HG03432 (cell line): ENCODE measurements around the gene RRAGB.
"Not testable (repeated sequence)": the region's sequence is repeated elsewhere in the genome, so short reads cannot be mapped to it uniquely, and the experiment has no call there.

Experiments
- ATAC-seq: cut with Tn5 transposase; IDR thresholded peaks from one replicate; pipeline ENCODE4 v1.9.1; 2021; ENCODE audit warnings: mild to moderate bottlenecking, moderate library complexity; ENCODE audit not compliant: unreplicated experiment

Gene RRAGB, protein sequence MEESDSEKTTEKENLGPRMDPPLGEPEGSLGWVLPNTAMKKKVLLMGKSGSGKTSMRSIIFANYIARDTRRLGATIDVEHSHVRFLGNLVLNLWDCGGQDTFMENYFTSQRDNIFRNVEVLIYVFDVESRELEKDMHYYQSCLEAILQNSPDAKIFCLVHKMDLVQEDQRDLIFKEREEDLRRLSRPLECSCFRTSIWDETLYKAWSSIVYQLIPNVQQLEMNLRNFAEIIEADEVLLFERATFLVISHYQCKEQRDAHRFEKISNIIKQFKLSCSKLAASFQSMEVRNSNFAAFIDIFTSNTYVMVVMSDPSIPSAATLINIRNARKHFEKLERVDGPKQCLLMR

DNA sequence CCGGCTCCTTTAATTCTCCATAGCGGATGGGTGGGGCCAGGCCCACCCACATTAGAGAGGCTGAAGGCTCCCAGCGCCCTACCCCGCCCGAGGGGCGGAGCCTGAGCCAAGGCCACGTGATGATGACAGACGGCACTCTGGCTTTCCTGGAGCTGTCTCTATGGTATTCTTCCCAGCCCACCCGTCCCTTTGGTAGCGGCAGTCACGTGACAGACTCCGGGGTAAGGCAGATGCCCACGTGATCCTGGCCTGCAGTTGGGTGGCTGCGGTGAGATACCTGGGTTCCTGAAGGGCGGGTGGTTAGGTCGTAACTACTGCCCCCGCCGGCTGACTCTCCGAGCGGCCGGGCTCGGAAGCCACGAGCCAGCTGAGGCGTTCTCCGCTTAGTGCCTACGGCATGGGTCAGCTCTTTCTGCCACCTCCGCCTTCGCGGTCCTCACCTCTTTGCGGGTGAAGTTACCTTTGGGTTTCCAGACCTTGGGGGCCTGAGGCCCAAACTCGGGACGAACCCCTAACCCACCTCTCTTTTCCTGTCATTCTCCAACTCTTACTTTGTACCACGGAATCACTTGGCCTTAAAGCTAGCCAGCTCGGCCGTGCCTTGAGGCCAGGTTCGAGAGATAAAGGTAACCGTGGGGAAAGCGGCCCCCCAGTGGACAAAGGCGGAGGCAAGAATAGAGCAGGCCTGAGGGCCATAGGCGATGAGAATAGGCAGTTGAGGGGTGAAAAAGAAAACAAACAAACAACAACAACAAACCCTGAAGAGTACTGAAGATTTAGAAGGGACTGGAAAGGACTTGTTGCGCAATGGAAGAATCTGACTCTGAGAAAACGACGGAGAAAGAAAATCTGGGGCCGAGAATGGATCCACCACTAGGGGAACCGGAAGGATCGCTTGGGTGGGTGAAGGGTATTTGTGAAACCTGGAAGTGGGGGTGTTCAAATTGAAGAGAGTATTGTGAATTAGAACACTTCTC is at the start of gene RRAGB:
Gene RRAGB, plus strand, starts transcription at position 229 of the 977 bp plus-strand sequence. Its CDS starts 579 bp downstream, at position 808.
- peak; percentile 98 for ATAC-seq

DNA sequence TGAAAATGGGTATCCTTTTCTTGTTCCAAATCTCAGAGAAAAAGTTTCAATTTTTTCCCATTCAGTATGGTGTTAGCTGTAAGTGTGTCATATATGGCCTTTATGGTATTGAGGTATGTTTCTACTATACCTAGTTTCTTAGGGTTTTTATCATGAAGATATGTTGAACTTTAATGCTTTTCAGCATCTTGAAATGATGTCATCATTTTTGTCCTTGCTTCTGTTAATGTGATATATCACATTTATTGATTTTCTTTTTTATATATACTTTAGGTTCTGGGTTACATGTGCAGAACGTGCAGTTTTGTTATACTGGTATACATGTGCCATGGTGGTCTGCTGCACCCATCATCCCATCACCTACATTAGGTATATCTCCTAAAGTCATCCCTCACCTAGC is 49.5 kb upstream of the RRAGB start:
- ATAC-seq: no peak

DNA sequence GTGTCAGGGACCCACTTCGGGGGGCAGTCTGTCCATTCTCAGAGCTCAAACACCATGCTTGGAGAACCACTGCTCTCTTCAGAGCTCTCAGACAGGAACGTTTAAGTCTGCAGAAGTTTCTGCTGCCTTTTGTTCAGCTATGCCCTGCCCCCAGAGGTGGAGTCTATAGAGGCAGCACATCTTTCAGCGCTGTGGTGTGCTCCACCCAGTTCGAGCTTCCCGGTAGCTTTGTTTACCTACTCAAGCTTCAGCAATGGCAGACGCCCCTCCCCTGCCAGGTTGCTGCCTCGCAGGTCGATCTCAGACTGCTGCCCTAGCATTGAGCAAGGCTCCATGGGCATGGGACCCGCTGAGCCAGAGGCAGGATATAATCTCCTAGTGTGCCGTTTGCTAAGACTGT is 29.0 kb upstream of the RRAGB start:
- ATAC-seq: not testable (repeated sequence)

DNA sequence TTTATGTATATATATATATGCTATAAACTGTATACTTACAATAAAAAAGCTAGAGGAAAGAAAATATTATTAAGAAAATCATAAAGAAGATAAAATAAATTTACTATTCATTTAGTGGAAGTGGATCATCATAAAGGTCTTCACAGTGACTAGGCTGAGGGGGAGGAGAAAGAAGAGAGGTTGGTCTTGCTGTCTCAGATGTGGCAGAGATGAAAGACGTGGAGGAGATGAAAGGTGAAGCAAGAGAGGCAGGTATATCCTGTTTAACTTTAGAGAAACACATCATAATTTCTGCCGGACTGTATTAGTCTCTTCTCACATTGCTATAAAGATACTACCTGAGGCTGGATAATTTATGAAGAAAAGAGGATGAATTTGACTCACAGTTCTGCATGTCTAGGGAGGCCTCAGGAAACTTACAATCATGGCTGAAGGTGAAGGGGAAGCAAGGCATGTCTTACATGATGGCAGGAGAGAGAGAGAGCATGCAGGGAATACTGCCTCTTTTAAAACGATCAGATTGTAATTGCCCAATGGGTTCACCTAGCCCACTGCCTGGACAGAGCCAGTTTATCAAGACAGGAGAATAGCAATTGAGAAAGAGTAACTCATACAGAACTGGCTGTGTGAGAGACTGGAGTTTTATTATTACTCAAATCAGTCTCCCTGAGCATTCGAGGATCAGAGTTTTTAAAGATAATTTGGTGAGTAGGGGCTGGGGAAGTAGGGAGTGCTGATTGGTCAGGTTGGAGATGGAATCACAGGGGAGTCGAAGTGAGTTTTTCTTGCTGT is 22.1 kb upstream of the RRAGB start:
- no peak for ATAC-seq

DNA sequence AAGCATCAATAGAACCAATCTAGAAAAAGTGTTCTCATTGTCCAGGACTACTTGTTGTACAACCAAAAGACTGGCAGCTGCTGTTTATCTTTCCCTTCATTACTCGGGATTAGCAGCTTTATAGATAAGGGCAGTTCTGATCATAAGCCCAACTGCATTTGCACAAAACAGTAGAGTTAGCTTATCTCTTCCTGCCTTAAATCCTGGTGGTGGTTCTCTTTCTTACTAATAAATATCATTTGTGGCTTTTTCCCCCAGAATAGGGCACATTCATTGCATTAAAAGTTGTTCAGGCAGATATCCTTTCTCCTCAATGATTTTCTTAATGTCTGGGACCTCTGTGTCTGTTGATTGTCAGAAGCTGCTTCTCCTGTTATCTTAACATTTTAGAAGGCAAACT is 20.2 kb upstream of the RRAGB start:
- ATAC-seq: no peak

DNA sequence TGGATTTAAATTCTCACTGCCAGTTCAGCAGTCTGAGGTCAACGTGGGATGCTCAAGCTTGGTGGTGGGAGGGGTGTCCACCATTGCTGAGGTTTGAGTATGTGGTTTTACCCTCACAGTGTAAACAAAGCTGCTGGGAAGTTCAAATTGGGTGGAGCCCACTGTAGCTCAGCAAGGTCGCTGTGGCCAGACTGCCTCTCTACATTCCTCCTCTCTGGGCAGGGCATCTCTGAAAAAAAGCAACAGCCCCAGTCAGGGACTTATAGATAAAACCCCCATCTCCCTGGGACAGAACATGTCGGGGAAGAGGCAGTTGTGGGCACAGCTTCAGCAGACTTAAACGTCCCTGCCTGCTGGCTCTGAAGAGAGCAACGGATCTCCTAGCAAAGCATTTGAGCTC is 14.9 kb upstream of the RRAGB start:
- ATAC-seq: no peak

DNA sequence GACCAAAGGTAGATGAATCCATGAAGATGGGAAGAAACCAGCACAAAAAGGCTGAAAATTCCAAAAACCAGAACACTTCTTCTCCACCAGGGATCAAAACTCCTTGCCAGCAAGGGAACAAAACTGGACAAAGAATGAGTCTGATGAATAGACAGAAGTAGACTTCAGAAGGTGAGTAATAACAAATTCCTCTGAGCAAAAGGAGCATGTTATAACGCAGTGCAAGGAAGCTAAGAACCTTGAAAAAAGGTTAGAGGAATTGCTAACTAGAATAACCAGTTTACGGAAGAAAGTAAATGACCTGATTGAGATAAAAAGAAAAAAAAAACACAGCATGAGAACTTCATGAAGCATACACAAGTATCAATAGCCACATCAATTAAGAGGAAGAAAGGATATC is 14.1 kb upstream of the RRAGB start:
- ATAC-seq: not testable (repeated sequence)

DNA sequence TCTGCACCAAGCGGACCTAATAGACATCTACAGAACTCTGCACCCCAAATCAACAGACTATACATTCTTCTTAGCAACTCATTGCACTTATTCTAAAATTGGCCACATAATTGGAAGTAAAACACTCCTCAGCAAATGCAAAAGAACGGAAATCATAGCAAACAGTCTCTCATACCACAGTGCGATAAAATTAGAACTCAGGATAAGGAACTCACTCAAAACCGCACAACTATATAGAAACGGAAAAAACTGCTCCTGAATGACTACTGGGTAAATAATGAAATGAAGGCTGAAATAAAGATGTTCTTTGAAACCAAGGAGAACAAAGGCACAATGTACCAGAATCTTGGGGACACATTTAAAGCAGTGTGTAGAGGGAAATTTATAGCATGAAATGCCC is 12.5 kb upstream of the RRAGB start:
- ATAC-seq: not testable (repeated sequence)

DNA sequence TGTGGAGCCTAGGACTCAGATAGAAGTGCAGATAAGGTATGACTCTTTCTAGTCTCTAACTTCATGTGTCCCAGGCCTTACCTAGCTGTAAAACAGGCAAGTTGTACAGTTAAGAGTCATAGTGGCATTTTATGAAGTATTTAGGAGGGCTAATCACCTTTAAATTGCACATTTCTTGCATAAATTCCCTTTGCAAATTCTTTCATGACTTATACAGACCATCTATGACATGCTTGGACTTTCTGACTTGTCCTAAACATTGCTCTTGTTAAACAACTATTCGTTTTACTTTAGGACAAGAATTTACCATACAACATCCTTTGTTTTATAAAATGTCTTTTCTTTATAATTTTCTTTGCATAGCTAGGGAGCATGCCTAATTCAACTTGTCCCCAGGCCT is 7.8 kb upstream of the RRAGB start:
- ATAC-seq: no peak

DNA sequence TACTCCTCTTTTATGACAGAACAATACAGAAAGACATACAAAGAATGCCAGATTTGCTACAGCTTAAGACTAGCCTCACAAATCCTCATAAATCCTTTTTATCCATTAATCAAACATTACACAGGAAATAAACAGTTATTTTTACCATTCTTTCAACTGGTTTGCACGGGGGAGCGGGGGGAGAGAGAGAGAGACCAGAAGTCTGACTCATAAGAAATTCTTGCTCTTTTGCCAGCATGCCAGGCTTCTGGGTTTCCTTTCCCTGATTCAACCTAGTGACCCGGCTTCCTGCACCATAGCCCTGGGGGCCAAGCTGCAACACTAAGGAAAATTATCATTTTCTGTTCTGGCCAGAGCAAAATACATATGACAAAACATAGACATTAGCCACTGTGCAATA is 6.8 kb upstream of the RRAGB start:
- ATAC-seq: no peak

DNA sequence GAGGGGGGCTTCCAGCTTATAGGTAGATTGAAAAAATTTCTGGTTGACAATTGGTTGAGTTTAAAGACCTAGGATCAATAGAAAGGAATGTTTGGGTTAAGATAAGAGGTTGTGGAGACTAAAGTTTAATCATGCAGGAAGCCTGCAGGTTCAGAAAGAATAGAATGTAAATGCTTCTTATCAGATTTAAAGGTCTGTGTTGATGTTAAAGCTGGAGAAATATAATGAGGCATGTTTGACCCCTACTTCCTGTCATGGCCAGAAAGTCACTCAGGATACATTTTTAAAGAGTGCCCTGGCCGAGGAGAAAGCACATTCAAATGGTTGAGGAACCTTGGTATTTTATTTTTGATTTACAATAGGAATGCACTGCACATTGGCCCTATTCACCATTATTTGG is 3.9 kb upstream of the RRAGB start:
- ATAC-seq: no peak

DNA sequence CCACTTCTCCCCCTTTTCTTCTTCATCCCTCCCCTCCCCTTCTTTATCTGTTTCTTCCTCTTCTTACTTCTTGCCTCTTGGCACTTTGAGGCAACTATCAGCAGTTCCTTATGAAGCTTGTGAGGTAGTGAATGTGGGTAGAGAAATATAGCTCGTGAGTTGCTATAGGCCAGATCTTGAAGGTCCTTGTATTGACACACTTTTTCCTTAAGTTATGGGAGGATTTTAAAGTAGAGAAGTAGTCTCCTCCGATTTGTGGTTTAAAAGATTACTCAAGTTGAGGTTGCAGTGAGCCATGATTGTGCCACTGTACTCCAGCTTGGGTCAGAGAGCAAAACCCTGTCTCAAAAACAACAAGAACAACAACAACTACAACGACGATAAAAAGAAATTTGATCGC is 3.4 kb upstream of the RRAGB start:
- ATAC-seq: no peak

DNA sequence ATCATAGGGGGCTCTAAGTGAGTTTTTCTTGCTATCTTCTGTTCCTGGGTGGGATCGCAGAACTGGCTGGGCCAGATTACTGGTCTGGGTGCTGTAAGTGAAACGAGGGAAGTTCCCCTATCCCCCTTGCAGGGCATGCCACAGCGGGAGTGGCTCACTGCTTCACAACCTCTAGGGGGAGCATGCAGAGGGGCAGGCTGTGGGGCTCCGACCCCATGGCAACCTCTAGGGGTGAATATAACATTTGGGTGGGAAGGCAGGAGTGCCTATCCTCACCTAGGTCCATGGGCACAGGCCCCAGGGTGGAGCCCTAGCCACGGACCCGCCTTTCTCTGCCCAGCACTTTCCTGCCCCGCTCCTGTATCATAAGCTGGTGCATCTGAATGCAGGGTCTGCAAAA is 1.7 kb upstream of the RRAGB start:
- ATAC-seq: no peak

DNA sequence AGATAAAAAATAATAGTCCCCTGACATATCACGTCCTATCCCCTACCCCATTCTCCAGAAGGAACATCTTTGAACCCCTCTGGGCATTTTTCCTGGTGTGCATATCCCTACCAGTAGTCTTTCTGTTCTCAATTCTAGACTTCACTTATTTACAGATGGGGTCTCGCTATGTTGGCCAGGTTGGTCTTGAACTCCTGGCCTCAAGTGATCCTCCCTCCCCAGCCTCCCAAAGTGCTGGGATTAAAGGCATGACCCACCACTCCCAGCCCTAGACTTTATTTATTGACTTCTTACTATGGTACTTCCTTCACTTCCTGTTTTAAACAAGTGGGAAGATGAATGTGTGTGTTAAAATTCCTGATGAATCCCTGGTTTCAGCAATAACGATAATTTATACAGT is 612 bp upstream of the RRAGB start:
- no peak for ATAC-seq

DNA sequence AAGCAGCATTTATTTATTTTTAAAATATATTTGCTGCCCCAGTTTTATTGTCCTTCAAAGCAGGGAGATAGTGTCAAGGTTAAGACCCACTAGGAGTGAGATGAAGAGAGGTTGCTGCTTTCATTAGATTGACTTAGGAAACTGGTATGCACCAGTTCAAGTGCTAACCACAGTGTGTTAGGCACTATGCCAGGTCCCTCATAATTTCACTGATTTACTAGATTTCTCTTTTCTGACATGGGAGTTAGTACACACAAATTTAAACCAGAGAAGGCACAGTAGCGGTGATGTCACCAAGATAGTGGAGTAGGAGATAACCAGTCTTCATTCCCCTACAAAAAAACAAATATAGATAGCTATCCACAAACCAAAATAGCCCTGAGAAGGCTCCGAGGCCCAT is 14.3 kb downstream of the RRAGB start:
- no peak for ATAC-seq

DNA sequence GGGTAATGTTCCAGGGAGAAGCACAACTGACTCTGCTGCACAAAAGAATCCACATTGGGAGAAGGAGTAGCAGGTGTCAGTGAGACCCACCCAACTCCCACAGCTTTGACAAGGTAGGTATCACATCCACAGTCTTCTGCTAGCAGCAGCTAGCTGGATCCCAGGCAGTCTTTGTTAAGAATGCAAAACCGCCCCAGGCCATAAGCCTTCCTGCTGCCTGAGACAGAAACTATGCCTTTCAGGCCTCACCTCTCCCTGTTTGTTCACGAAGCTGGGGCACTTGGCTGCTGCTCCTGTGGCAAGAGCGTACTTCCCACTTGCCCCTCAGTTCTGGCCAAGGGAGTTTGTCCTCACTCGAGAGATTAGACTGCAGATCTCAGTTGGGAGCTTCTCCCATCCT is 21.4 kb downstream of the RRAGB start:
- no peak for ATAC-seq

DNA sequence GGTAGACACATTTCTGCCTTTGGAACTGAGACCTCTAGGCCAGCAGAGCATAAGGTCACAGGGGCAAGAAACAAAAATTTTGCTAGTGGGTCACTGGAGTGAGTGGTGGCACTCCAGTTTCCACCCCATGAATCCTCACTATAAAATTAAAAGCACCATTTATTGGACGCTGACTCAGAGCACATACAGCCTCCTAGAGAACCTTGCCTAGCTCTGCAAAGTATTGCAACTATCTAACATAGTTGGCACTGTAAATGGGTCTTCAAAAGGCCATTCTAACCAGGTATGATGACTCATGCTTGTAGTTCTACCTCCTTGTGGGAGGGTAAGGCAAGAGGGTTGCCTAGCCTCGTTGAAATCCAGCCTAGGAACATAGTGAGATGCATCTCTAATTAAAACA is 25.1 kb downstream of the RRAGB start:
- ATAC-seq: no peak

DNA sequence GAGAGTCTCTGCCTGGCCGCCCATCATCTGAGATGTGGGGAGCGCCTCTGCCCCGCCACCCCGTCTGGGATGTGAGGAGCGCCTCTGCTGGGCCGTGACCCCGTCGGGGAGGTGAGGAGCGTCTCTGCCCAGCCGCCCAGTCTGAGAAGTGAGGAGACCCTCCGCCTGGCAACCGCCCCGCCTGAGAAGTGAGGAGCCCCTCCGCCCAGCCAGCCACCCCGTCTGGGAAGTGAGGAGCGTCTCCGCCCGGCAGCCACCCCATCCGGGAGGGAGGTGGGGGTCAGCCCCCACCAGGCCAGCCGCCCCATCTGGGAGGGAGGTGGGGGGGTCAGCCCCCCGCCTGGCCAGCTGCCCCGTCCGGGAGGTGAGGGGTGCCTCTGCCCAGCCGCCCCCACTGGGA is 30.9 kb downstream of the RRAGB start:
- not testable (repeated sequence) for ATAC-seq

DNA sequence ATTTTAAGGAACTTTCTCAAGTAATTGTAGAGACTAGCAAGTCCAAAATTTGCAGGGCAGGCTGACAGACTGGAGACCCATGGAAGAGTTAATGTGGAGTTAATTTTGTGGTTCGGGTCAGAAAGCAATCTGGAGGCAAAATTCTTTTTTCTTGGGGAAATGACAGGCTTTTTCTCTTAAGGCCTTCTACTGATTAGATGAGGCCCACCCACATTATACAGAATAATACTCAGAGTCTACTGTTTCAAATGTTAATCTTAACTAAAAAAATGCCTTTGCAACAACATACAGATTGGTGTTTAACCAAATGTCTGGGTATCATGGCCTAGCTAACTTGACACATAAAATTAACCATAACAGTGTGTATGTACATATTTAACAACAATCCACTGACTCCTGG is 32.7 kb downstream of the RRAGB start:
- no peak for ATAC-seq

DNA sequence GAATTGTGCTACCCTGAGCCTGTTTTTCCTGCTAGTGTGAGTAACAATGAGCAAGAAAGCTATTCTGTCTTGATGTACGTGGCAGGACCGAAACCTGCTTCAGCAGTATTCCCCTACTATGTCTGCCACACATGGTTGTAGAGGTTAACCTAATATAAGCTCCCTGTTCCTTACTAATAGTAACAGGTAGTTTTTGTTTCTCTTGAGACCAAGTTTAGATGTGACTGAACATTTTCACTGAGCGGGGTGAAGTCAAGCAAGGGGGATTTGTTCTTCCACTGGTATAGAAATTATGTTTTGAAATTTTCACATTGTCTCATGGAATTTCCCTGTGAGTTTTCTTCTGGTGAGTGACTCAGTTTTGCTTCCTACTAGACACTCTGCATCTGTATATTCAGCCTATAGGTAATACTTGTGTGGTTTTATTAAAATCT is 37.3 kb downstream of the RRAGB start:
- ATAC-seq: peak; percentile 97

DNA sequence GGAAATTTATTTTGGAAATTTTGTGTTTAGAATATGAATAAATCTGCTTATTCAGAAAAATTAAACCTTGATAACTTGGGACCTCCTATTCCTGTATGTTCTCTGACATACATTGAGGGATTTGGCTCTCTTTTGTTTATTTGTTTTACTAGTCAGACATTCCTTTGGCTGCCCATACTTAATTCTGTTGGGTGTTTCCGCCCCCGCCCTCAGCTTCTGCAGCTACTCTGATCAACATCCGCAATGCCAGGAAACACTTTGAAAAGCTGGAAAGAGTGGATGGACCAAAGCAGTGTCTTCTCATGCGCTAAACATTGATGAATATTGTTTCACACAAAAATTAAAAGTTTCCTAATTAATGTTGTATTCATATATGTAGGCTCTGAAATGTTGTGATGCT is 40.5 kb downstream of the RRAGB start:
- no peak for ATAC-seq
